Coronary artery (tissue), 2 donors: ENCODE data around the gene PCDHGC3.
"Not testable (repeated sequence)": the region's sequence is repeated elsewhere in the genome, so short reads cannot be mapped to it uniquely, and the experiment has no call there.

Experiments
- DNase-seq: peaks from one replicate; pipeline ENCODE4 v3.0.0-alpha.2; 2017; ENCODE audit warnings: low spot score
- H3K27ac ChIP-seq, 2 donors: fragments of 200-600 bp; sonication (generic); one replicate each; pipeline ENCODE4 v1.5.1; 2016 to 2019
- H3K4me3 ChIP-seq: fragments of 200-600 bp; sonication (generic); 2 replicates; pipeline ENCODE4 v1.5.1; 2016; ENCODE audit warnings: mild to moderate bottlenecking, moderate library complexity
- TF ChIP-seq, protein P1 (sequence below): fragments of 200-600 bp; sonication (generic); IDR thresholded peaks from one replicate; pipeline ENCODE4 v1.5.1; 2019; ENCODE audit warnings: antibody characterized with exemption

Gene PCDHGC3

GRCh38 chr5:141475625-141476131, at the start of gene PCDHGC3:
Gene PCDHGC3, plus strand, starts transcription at chr5:141475966. Its CDS starts 151 bp downstream, at chr5:141476117.
- peak; percentile 95 for DNase-seq
- H3K4me3 ChIP-seq = peak within 1 kb of the TSS; percentile 88
- peak within 1 kb of the TSS; percentile 76 to 96 for H3K27ac ChIP-seq
- TF ChIP-seq, protein P1, sequence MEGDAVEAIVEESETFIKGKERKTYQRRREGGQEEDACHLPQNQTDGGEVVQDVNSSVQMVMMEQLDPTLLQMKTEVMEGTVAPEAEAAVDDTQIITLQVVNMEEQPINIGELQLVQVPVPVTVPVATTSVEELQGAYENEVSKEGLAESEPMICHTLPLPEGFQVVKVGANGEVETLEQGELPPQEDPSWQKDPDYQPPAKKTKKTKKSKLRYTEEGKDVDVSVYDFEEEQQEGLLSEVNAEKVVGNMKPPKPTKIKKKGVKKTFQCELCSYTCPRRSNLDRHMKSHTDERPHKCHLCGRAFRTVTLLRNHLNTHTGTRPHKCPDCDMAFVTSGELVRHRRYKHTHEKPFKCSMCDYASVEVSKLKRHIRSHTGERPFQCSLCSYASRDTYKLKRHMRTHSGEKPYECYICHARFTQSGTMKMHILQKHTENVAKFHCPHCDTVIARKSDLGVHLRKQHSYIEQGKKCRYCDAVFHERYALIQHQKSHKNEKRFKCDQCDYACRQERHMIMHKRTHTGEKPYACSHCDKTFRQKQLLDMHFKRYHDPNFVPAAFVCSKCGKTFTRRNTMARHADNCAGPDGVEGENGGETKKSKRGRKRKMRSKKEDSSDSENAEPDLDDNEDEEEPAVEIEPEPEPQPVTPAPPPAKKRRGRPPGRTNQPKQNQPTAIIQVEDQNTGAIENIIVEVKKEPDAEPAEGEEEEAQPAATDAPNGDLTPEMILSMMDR = no peak

GRCh38 chr5:141427783-141428426, 47.9 kb upstream of the PCDHGC3 start:
- no peak for DNase-seq
- Histone ChIP-seq H3K27ac (no peak overlapping the region), H3K4me3 (peak overlapping the region; percentile 35)
- TF ChIP-seq, protein P1 = no peak

DNA sequence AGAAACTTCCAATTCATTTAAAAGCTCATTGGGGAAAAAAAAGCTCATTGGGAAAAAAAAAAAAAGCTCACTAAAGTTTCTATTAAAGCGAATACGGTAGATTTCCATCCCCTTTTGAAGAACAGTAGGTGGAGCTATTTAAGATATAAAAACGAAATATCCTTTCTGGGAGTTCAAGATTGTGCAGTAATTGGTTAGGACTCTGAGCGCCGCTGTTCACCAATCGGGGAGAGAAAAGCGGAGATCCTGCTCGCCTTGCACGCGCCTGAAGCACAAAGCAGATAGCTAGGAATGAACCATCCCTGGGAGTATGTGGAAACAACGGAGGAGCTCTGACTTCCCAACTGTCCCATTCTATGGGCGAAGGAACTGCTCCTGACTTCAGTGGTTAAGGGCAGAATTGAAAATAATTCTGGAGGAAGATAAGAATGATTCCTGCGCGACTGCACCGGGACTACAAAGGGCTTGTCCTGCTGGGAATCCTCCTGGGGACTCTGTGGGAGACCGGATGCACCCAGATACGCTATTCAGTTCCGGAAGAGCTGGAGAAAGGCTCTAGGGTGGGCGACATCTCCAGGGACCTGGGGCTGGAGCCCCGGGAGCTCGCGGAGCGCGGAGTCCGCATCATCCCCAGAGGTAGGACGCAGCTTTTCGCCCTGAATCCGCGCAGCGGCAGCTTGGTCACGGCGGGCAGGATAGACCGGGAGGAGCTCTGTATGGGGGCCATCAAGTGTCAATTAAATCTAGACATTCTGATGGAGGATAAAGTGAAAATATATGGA, 45.2 kb upstream of the PCDHGC3 start, which contains the start of gene PCDHGA12:
PCDHGA12 (plus strand) TSS at position 176 of the 782 bp plus-strand sequence; CDS start at position 429, 253 bp downstream.
- peak within 1 kb of the TSS in 1 of 2 donors; percentile 18 for H3K27ac ChIP-seq
- TF ChIP-seq, protein P1 = no peak
- DNase-seq = no peak
- peak within 1 kb of the TSS; percentile 57 for H3K4me3 ChIP-seq

DNA sequence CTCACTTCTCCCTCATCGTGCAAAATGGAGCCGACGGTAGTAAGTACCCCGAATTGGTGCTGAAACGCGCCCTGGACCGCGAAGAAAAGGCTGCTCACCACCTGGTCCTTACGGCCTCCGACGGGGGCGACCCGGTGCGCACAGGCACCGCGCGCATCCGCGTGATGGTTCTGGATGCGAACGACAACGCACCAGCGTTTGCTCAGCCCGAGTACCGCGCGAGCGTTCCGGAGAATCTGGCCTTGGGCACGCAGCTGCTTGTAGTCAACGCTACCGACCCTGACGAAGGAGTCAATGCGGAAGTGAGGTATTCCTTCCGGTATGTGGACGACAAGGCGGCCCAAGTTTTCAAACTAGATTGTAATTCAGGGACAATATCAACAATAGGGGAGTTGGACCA, 44.5 kb upstream of the PCDHGC3 start:
- TF ChIP-seq, protein P1 = no peak
- no peak for DNase-seq
- Histone ChIP-seq H3K27ac (peak overlapping the region in 1 of 2 donors; percentile 18), H3K4me3 (peak overlapping the region; percentile 57)

DNA sequence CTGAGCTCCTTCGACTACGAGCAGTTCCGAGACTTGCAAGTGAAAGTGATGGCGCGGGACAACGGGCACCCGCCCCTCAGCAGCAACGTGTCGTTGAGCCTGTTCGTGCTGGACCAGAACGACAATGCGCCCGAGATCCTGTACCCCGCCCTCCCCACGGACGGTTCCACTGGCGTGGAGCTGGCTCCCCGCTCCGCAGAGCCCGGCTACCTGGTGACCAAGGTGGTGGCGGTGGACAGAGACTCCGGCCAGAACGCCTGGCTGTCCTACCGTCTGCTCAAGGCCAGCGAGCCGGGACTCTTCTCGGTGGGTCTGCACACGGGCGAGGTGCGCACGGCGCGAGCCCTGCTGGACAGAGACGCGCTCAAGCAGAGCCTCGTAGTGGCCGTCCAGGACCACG, 43.5 kb upstream of the PCDHGC3 start:
- not testable (repeated sequence) for DNase-seq, H3K27ac ChIP-seq
- peak overlapping the region; percentile 35 for H3K4me3 ChIP-seq

DNA sequence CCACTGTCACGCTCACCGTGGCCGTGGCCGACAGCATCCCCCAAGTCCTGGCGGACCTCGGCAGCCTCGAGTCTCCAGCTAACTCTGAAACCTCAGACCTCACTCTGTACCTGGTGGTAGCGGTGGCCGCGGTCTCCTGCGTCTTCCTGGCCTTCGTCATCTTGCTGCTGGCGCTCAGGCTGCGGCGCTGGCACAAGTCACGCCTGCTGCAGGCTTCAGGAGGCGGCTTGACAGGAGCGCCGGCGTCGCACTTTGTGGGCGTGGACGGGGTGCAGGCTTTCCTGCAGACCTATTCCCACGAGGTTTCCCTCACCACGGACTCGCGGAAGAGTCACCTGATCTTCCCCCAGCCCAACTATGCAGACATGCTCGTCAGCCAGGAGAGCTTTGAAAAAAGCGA, 43.0 kb upstream of the PCDHGC3 start:
- H3K4me3 ChIP-seq = peak overlapping the region; percentile 35
- H3K27ac ChIP-seq, DNase-seq: not testable (repeated sequence)

- DNase-seq = no peak
- no peak overlapping the region for H3K27ac ChIP-seq
- TF ChIP-seq, protein P1 = no peak
- H3K4me3 ChIP-seq = no peak overlapping the region
Observed at GRCh38 chr5:141434006-141434405, 41.8 kb upstream of the PCDHGC3 start.

GRCh38 chr5:141437221-141437620, 38.5 kb upstream of the PCDHGC3 start:
- Histone ChIP-seq H3K4me3 (no peak overlapping the region), H3K27ac (no peak overlapping the region)
- TF ChIP-seq, protein P1 = no peak
- no peak for DNase-seq
